ENCODE measurements around the gene DNAAF8.

DNAAF8 gene

DNA sequence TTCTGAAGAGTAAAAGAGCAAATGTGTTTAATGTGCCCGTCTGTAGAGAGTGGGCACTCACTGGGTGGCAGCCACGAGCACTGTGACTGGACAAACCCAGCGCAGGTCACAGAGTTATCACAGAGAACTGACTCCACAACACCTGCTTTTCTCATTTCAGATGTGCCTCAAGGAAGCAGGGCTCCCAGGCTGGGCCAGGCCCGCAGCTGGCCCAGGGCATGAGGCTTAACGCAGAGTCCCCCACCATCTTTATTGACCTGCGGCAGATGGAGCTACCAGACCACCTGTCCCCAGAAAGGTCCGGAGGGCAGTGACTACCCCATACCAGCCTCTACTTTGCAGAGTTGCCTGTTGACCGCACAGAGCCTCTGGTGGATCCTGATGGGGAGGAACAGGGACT is 11.9 kb downstream of the DNAAF8 start:
- no peak for TF ChIP-seq POLR2A (IDR thresholded peaks at IDR 0.05; ENCODE audit: low read depth, low read length)
- no peak for FAIRE-seq
- no peak for DNase-seq (ENCODE audit: insufficient read length, low spot score)

DNA sequence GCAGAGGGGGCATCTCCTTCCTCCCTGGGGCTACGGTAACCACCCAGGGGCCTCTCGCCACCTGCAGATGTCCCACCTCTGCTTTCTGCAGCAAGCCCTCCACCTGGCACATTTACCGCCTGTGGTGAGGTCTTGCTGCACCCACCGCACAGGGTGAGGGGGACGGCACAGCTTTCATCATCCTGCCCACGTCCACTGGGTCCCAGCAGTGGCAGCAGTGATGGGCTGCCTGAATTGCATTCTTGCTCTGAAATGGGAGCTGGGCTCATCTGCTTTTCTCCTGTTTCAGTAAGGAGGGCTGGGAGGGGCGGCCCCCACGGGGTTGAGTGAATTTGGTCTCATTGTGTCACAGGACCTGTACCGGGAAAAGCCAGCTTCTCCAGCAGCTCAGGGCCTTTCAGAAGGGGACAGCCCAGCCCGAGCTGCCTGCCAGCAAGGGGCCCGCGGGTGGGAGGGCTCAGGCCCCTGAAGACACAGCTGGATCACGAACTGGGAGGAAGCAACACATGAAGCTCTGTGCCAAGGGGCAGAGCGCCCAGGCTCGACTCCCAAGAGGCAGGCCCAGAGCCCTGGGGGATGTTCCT is 12.7 kb downstream of the DNAAF8 start:
- no peak for TF ChIP-seq POLR2A (IDR thresholded peaks at IDR 0.05; ENCODE audit: low read depth, low read length)
- FAIRE-seq (no peak), DNase-seq (ENCODE audit: insufficient read length, low spot score) (no peak)

DNA sequence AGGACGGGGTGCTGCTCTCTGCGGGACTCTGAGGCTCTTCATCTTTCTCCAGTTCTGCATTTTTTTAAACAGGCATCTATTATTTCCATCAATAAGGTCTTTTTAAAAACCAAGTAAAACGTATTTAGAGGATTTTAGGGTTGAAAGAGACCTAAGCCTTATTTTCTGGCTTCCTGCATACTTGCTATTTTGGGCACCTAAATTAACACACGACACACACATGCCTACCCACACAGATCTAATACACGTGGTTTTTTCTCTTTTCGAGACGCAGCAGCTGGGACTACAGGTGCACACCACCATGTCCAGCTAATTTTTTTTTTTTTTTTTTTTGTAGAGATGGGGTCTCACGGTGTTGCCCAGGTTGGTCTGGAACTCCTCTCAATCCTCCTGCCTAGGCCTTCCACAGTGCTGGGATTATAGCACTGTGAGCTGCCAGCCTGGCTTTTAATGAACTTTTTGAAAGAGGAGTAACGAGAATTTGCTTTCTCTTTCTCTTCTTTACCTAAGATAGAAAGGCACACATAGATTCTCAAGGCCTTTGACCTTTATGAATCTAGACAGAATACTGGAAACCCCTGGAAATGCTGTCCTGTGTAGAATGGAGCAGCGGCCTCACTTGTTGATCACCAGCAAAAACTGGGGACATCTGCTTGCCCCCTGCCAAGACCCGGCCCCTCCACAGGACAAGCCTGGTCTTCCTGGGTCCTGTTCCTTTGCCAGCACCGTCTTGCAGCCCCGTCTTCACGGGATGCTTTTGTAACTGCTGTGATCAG is 13.8 kb downstream of the DNAAF8 start:
- DNase-seq (ENCODE audit: insufficient read length, low spot score) (no peak), FAIRE-seq (no peak)
- TF ChIP-seq POLR2A (IDR thresholded peaks at IDR 0.05; ENCODE audit: low read depth, low read length) = no peak

DNA sequence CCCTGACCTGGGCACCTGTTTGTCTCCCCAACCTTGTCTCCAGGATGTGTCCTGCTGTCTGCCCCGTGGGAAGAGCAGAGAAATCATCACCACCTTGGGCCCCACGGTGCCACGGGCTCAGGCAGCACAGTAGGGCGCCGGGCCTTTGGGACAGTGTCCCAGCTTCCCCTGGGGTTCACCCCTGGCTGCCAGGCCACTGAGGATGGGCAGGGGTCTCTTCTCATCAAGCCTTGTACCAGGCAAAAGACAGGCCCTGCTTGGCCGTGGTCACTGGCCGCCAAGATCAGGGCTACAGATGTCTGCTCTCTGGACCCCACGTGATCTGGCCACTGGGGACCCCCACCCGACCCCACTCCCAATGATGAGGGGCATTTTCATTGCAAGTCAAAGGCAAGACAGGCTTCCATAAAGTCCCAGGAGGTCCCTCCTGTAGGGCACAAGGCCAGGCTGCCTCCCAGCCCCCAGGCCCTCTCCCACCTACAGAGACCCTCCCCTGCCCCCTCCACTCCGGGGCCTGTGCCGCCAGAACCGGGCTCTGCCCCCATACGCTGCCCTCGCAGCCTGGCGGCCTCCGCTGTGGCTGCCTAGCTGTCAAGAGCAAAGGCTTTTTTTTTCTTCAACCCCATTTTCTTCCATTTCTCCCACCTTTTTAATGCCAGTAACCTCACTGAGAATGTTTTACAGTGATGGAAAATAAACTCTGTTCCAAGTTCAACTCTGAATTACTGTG is 14.5 kb downstream of the DNAAF8 start:
- TF ChIP-seq POLR2A (IDR thresholded peaks at IDR 0.05; ENCODE audit: low read depth, low read length) = no peak
- DNase-seq (ENCODE audit: insufficient read length, low spot score) (no peak), FAIRE-seq (no peak)

DNA sequence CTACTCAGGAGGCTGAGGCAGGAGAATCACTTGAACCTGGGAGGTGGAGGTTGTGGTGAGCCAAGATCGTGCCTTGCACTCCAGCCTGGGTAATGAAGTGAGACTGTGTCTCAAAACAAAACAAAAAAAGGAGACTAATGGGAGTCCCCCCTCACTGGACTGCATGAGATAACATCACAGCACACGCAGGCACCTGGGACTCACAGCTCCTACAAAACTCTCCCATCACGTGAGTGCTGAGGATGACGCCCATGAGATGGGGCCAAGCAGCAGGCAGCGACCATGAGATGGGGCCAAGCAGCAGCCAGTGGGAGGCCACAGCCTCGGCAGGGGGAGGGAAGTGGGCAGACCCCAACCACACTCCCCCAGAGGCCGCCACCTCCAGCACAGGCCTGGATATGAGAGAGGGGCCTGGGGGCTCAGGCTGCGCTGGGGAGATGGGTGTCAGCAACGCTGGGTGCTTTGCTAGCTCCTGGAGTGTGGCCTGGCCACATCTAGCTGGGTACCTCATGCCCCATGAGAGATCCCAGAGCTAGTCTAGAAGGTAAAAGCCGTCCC is 15.4 kb downstream of the DNAAF8 start:
- no peak for DNase-seq (ENCODE audit: insufficient read length, low spot score)
- TF ChIP-seq POLR2A (IDR thresholded peaks at IDR 0.05; ENCODE audit: low read depth, low read length) = no peak
- FAIRE-seq = no peak

DNA sequence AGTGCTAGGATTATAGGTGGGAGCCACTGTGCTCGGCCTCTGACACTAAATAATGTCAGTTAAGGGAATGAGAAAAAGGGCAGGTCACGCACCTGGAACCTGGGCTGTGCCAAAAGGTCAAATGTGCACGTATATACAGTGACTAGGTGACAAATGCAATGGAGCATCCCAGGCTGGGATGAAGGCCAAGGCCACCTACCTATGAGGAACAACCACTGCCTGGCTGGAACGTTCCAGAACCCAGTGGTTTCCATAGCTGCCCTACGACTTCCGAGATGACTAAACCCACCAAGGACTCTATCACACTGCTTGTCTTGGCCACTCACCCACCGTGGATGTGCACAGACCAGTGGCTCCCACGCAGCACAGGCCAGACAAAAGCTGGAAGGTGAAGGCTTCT is 16.6 kb downstream of the DNAAF8 start:
- no peak for FAIRE-seq
- DNase-seq (ENCODE audit: insufficient read length, low spot score) = no peak
- no peak for TF ChIP-seq POLR2A (IDR thresholded peaks at IDR 0.05; ENCODE audit: low read depth, low read length)

DNA sequence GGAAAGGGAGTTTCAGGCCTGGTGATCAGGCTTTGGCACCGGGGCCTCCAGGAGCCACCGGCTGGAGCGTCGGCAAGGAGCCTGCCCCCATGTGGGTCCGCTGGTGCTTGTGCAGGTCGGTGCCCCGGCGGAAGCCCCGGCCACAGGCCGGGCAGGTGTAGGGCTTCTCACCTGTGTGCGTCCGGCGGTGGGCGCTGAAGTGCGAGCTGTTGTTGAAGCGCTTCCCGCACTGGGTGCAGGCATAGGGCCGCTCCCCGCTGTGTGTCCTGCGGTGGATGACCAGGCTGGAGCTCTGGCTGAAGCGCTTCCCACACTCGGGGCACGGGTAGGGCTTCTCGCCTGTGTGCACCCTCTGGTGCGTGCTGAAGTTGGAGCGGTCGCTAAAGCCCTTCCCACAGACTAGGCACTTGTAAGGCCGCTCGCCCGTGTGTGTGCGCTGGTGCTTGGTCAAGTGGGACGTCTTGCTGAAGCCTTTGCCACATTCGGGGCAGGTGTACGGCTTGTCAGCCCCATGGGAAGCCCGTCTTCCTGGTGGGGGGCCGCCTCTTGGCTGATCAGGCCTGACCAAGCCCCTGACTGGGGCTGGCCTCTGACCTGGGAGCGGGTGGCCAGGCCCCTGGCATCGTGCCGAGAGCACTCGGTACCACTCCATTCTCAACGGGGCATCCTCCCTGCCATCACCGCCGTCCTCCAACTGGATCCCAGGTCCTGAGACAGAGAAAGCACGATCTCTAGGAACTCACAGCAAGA is 18.2 kb downstream of the DNAAF8 start:
- no peak for TF ChIP-seq POLR2A (IDR thresholded peaks at IDR 0.05; ENCODE audit: low read depth, low read length)
- FAIRE-seq = no peak
- no peak for DNase-seq (ENCODE audit: insufficient read length, low spot score)

DNA sequence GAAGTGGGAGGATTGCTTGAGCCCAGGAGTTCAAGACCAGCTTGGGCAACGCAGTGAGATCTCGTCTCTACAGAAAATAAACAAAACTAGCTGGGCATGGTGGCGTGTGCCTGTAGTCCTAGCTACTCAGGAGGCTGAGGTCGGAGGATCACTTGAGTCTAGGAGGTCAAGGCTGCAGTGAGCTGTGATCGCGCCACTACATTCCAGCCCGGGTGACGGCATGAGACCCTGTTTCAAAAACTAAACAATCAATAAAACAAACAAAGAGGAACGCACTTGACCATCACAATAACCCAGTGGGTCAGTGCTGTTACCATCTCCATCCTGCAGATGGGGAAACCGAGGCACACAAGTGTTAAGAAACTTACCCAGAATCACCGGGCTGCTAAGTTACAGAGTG is 18.9 kb downstream of the DNAAF8 start:
- DNase-seq (ENCODE audit: insufficient read length, low spot score) = no peak
- no peak for TF ChIP-seq POLR2A (IDR thresholded peaks at IDR 0.05; ENCODE audit: low read depth, low read length)
- no peak for FAIRE-seq

DNA sequence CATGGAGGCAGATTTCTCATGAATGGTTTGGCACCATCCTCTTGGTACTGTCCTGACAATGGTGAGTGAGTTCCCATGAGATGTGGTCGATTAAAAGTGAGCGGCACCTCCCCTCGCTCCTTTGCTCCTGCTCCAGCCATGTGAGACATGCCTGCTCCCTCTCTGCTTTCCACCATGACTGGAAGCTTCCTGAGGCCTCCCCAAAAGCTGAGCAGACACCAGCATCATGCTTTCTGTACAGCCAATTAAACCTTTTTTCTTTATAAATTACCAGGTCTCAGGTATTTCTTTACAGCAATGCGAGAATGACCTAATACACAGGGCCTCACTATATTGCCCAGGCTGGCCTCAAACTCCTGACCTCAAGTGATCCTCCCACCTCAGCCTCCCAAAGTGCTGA is 20.5 kb downstream of the DNAAF8 start:
- no peak for TF ChIP-seq POLR2A (IDR thresholded peaks at IDR 0.05; ENCODE audit: low read depth, low read length)
- FAIRE-seq = no peak
- no peak for DNase-seq (ENCODE audit: insufficient read length, low spot score)

DNA sequence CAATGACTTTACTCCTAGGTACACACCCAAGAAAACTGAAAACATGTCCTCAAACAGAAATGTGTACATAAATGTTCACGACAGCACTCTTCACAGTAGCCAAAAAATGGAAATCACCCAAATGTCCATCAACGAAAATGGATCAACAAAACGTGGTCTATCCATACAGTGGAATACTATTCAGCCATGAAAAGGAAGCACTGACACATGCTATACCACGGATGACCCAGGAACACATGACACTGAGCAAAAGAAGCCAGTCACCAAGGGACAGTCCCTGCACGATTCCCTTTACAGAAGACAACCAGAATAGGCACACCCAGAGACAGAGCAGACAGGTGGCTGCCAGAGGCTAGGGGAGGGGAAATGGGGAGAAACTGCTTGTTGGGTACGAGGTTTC is 21.4 kb downstream of the DNAAF8 start:
- no peak for TF ChIP-seq POLR2A (IDR thresholded peaks at IDR 0.05; ENCODE audit: low read depth, low read length)
- FAIRE-seq (no peak), DNase-seq (ENCODE audit: insufficient read length, low spot score) (no peak)

DNA sequence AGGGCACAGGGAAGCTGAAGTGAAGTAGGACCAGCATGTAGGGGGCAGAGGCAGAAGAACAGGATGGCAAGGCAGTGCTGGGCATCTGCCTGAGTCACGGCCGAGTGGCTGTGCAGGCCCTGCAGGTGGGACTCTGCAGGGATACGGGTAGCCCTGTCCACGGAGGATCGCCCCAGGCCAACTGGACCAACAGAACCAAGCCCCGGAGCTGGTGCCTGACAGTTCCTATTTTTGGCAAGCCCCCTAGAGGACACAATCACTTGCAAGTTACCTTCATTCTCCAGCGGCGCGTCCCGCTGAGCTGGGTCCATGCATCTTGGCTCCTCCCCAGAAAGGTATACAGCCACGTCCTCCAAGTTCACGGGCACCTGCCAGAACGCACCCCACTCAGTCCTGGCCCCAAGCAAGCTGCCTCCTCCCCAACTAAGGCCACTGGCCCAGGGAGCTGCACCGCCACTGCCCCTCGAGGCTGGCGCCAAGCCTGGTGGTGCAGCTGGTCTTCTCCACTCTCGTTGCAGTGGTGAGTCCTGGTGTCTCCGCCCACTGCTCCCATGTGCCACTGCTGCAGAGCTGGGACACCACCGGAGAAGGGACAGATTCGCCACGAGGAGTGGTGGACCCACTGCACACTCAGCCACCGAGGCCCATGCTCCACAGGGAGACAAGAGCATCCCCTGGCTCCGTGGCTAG is 26.0 kb downstream of the DNAAF8 start:
- no peak for DNase-seq (ENCODE audit: insufficient read length, low spot score)
- FAIRE-seq = no peak
- TF ChIP-seq POLR2A (IDR thresholded peaks at IDR 0.05; ENCODE audit: low read depth, low read length) = no peak

DNA sequence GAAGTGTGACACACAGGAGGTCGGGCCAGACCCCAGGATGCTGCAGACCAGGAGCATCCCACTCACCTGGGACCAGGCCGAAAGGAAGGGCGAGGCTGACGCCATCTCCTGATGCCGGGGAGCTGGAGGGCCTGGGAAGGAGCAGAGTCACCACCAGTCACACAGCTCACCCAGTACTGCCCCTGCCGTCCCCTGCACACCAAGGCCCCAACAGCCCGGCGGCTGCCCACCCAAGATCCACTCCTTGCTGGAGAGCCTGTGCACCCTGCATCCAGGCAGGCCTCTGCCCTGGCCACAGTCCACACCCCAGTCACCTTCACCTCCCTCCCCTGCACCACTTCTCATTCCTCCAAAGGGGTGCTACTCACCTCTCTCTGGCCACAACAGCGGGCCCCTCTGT is 27.9 kb downstream of the DNAAF8 start:
- DNase-seq (ENCODE audit: insufficient read length, low spot score) (no peak), FAIRE-seq (no peak)
- no peak for TF ChIP-seq POLR2A (IDR thresholded peaks at IDR 0.05; ENCODE audit: low read depth, low read length)

DNA sequence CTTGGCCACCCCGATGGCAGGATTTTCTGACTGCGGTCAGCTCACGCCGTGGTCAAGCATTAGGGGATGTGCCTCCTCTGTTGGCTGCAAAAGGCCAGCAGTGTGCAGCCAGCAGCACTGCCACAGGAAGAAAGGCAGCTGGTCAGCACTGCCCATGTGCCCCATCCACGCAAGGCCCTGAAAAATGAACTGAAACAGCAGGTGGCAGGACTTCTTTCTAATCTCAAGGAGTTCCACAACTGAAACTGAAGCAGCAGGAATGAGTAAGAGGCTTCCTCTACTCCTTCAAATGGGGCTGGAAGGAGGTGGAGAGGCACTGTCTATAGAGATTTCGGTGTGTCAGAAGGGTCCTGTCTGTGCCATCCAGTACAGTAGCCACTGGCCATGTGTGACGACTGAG is 29.5 kb downstream of the DNAAF8 start:
- FAIRE-seq (no peak), DNase-seq (ENCODE audit: insufficient read length, low spot score) (no peak)
- no peak for TF ChIP-seq POLR2A (IDR thresholded peaks at IDR 0.05; ENCODE audit: low read depth, low read length)
